K562 (cell line): ENCODE measurements around the gene ZSCAN21. TPM values are rescaled to one million over a fixed set of nuclear protein-coding genes. Genes with fewer than 3 reads are reported as not detected.

Experiments used
- BRD9 ChIP-seq: fragments of 450-650 bp; IDR thresholded peaks from 2 replicates; pipeline ENCODE4 v1.6.1; 2018; ENCODE audit warnings: low read depth; ENCODE audit not compliant: partially characterized antibody
- CC2D1A ChIP-seq: fragments of 450-650 bp; IDR thresholded peaks from 2 replicates; pipeline ENCODE4 v1.6.1; 2017; ENCODE audit warnings: mild to moderate bottlenecking
- CCAR2 ChIP-seq: fragments of 200-400 bp; formaldehyde crosslinking; IDR thresholded peaks from 2 replicates; pipeline ENCODE4 v1.6.1; 2017; ENCODE audit warnings: mild to moderate bottlenecking, low read depth, low read length
- COPS2 ChIP-seq: fragments of 450-650 bp; conservative IDR thresholded peaks from 2 replicates; pipeline ENCODE4 v1.6.1; 2016; ENCODE audit warnings: mild to moderate bottlenecking, moderate library complexity
- FIP1L1 ChIP-seq: fragments of 200-400 bp; formaldehyde crosslinking; IDR thresholded peaks from 2 replicates; pipeline ENCODE4 v1.6.1; 2018; ENCODE audit warnings: mild to moderate bottlenecking, low read depth, low read length; ENCODE audit not compliant: poor library complexity, severe bottlenecking
- GABPB1 ChIP-seq: sonication (generic); formaldehyde crosslinking; IDR thresholded peaks from 2 replicates; pipeline ENCODE4 v1.8.0; 2022; ENCODE audit warnings: mild to moderate bottlenecking, missing genetic modification reagents
- GTF2F1 ChIP-seq: IDR thresholded peaks from 2 replicates; pipeline ENCODE4 v1.6.1; 2011; ENCODE audit warnings: low read depth, low read length, improper control_type of control experiment
- HMG20A ChIP-seq: fragments of 450-650 bp; formaldehyde crosslinking; conservative IDR thresholded peaks from 2 replicates; pipeline ENCODE4 v1.4.0; 2020; ENCODE audit warnings: mild to moderate bottlenecking, mixed read lengths
- JUND ChIP-seq, 2 experiments: IDR thresholded peaks; 2 replicates in 1 of 2; 3 replicates in 1 of 2; pipeline ENCODE4 v1.6.1; 2011; ENCODE audit warnings: borderline replicate concordance in 2 of 2, low read depth in 2 of 2, low read length in 2 of 2, improper control_type of control experiment in 1 of 2, missing biosample characterization in 1 of 2, missing genetic modification characterization in 1 of 2, missing genetic modification reagents in 1 of 2
- KLF13 ChIP-seq: fragments of 450-650 bp; IDR thresholded peaks from 2 replicates; pipeline ENCODE4 v1.6.1; 2016; ENCODE audit warnings: missing genetic modification characterization, low read depth, mild to moderate bottlenecking, missing compliant biosample characterization, moderate library complexity, borderline replicate concordance
- MCM3 ChIP-seq: fragments of 450-650 bp; IDR thresholded peaks from 2 replicates; pipeline ENCODE4 v1.6.1; 2016
- NFE2 ChIP-seq: IDR thresholded peaks from 2 replicates; pipeline ENCODE4 v1.6.1; 2014; ENCODE audit warnings: antibody characterized with exemption, low read depth
- NR3C1 ChIP-seq: sonication (generic); formaldehyde crosslinking; IDR thresholded peaks from 2 replicates; pipeline ENCODE4 v1.8.1; 2022; ENCODE audit warnings: missing genetic modification reagents
- SMARCC2 ChIP-seq: fragments of 450-650 bp; IDR thresholded peaks from 2 replicates; pipeline ENCODE4 v1.6.1; 2017; ENCODE audit warnings: antibody characterized with exemption, moderate library complexity, mild to moderate bottlenecking, low read depth
- SP2 ChIP-seq: IDR thresholded peaks from 2 replicates; pipeline ENCODE4 v1.6.1; 2011; ENCODE audit warnings: mild to moderate bottlenecking, low read depth, low read length, moderate library complexity; ENCODE audit not compliant: poor library complexity, severe bottlenecking; ENCODE audit errors: extremely low read depth
- ZFP30 ChIP-seq: fragments of 250-450 bp; sonication (Bioruptor Pico); IDR thresholded peaks from 2 replicates; pipeline ENCODE4 v1.8.0; 2022; ENCODE audit warnings: moderate library complexity, mild to moderate bottlenecking, inconsistent platforms, borderline replicate concordance
- ZNF134 ChIP-seq: fragments of 250-450 bp; sonication (Bioruptor Pico); conservative IDR thresholded peaks from 2 replicates; pipeline ENCODE4 v1.4.0; 2020
- ZNF445 ChIP-seq: fragments of 250-450 bp; sonication (Bioruptor Pico); IDR thresholded peaks from 2 replicates; pipeline ENCODE4 v1.4.0; 2020; ENCODE audit warnings: low read depth, mild to moderate bottlenecking, moderate library complexity
- polyA plus RNA-seq, 8 experiments: library from polyadenylated mRNA; depleted of rRNA in 4 of 8; stranded (reverse) in 5 of 8; unstranded in 3 of 8; fragments of >200 nt; fragmentation: Nextera tagmentation in 2 of 8; fragmentation: Illumina TruSeq in 1 of 8; extraction: Ambion mirVana in 2 of 8; extraction: Trizol in 1 of 8; gene quantifications; 2 replicates each; pipeline versions ENCODE4 v1.2.1 to v1.2.3, GENCODE V29; 2011 to 2014; ENCODE audit warnings: inconsistent platforms in 1 of 8, missing spikeins in 1 of 8
- total RNA-seq, 7 experiments: library from RNA; depleted of rRNA in 6 of 7; stranded (reverse); fragments of >200 nt in 6 of 7; fragmentation: Illumina TruSeq in 2 of 7; extraction: Trizol in 2 of 7; gene quantifications; 2 replicates each; pipeline versions ENCODE4 v1.2.1 to v1.2.3, GENCODE V29; 2011 to 2021; ENCODE audit warnings: low replicate concordance in 1 of 7
- TF ChIP-seq, protein P1 (sequence below): fragments of 250-450 bp; sonication (Bioruptor Pico); IDR thresholded peaks from 2 replicates; pipeline ENCODE4 v1.4.0; 2020; ENCODE audit warnings: mild to moderate bottlenecking, moderate library complexity, borderline replicate concordance
- TF ChIP-seq, protein P2 (sequence below): sonication (generic); formaldehyde crosslinking; IDR thresholded peaks from 2 replicates; pipeline ENCODE4 v1.8.0; 2022; ENCODE audit warnings: mild to moderate bottlenecking, missing genetic modification reagents
- TF ChIP-seq, protein P3 (sequence below): fragments of 450-650 bp; formaldehyde crosslinking; conservative IDR thresholded peaks from 2 replicates; pipeline ENCODE4 v1.4.0; 2022; ENCODE audit warnings: mild to moderate bottlenecking, missing genetic modification characterization

ZSCAN21 gene
- total and polyA plus RNA-seq, 9 of the 15 experiments (the other 6 are each of a cell fraction or from before 2014, with no cell fraction given) = 5.9 to 15.5 (median 13.2) TPM

DNA sequence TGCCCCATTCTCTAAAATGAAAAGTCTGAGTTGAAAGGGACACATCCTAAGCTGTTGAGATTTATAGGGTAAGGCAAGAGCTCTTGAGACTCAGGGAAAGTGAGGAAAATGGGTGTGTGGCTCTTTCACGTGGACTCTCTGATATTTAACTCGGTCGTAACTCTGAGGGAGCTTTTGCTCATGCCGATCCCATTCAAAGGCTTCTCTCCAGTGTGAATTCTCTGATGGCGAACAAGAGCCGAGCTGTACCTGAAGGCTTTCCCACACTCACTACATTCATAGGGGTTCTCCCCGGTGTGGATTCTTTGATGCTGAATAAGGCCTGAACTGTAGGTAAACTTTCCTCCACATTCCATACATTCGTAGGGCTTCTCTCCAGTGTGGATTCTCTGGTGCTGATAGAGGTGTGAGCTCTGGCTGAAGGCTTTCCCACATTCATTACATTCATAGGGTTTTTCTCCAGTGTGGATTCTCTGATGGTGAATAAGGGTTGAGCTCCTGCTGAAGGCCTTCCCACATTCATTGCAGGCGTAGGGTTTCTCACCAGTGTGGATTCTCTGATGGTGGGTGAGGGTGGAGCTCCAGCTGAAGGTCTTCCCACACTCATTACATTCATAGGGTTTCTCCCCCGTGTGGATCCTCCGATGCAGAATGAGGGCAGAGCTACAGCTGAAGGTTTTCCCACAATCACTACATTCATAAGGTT, 21.6 kb downstream of the ZSCAN21 start (continued):
- TF ChIP-seq, protein P1, sequence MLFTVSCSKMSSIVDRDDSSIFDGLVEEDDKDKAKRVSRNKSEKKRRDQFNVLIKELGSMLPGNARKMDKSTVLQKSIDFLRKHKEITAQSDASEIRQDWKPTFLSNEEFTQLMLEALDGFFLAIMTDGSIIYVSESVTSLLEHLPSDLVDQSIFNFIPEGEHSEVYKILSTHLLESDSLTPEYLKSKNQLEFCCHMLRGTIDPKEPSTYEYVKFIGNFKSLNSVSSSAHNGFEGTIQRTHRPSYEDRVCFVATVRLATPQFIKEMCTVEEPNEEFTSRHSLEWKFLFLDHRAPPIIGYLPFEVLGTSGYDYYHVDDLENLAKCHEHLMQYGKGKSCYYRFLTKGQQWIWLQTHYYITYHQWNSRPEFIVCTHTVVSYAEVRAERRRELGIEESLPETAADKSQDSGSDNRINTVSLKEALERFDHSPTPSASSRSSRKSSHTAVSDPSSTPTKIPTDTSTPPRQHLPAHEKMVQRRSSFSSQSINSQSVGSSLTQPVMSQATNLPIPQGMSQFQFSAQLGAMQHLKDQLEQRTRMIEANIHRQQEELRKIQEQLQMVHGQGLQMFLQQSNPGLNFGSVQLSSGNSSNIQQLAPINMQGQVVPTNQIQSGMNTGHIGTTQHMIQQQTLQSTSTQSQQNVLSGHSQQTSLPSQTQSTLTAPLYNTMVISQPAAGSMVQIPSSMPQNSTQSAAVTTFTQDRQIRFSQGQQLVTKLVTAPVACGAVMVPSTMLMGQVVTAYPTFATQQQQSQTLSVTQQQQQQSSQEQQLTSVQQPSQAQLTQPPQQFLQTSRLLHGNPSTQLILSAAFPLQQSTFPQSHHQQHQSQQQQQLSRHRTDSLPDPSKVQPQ (CRISPR knock-in tag) = no peak
- 0 out of 2 replicates have a peak, but pooled peaks have one; percentile 42 for TF ChIP-seq GTF2F1
- TF ChIP-seq SP2 = no peak
- TF ChIP-seq, protein P2, sequence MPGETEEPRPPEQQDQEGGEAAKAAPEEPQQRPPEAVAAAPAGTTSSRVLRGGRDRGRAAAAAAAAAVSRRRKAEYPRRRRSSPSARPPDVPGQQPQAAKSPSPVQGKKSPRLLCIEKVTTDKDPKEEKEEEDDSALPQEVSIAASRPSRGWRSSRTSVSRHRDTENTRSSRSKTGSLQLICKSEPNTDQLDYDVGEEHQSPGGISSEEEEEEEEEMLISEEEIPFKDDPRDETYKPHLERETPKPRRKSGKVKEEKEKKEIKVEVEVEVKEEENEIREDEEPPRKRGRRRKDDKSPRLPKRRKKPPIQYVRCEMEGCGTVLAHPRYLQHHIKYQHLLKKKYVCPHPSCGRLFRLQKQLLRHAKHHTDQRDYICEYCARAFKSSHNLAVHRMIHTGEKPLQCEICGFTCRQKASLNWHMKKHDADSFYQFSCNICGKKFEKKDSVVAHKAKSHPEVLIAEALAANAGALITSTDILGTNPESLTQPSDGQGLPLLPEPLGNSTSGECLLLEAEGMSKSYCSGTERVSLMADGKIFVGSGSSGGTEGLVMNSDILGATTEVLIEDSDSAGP = no peak
- no peak for TF ChIP-seq ZNF134
- TF ChIP-seq NR3C1 (CRISPR knock-in tag) = no peak
- no peak for TF ChIP-seq SMARCC2
- TF ChIP-seq CCAR2 = no peak
- TF ChIP-seq BRD9 = no peak
- TF ChIP-seq, protein P3, sequence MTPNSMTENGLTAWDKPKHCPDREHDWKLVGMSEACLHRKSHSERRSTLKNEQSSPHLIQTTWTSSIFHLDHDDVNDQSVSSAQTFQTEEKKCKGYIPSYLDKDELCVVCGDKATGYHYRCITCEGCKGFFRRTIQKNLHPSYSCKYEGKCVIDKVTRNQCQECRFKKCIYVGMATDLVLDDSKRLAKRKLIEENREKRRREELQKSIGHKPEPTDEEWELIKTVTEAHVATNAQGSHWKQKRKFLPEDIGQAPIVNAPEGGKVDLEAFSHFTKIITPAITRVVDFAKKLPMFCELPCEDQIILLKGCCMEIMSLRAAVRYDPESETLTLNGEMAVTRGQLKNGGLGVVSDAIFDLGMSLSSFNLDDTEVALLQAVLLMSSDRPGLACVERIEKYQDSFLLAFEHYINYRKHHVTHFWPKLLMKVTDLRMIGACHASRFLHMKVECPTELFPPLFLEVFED = no peak
- TF ChIP-seq ZNF445 (CRISPR knock-in tag) = peak; percentile 83
- no peak for TF ChIP-seq HMG20A
- TF ChIP-seq NFE2 = no peak
- no peak for TF ChIP-seq ZFP30
- no peak for TF ChIP-seq CC2D1A
- no peak for TF ChIP-seq FIP1L1
- TF ChIP-seq GABPB1 (CRISPR knock-in tag) = no peak
- TF ChIP-seq JUND (IDR thresholded peaks at IDR 0.05; ENCODE audit: borderline replicate concordance, low read depth, low read length) = no peak
- no peak for TF ChIP-seq JUND (tag; IDR thresholded peaks at IDR 0.05; ENCODE audit: borderline replicate concordance, low read depth, low read length)
- no peak for TF ChIP-seq COPS2
- TF ChIP-seq MCM3 = no peak
- TF ChIP-seq KLF13 (tag) = no peak
